GM12878 (cell line): Measurements from ENCODE around the gene ETV6. TPM values are rescaled to one million over a fixed set of nuclear protein-coding genes. Genes with fewer than 3 reads are reported as not detected.

Experiments used
- ATAC-seq: fragments of 200-7000 bp; cut with Tn5 transposase; 3 replicates; pipeline ENCODE4 v1.9.1; 2020; ENCODE audit warnings: mild to moderate bottlenecking, moderate library complexity
- BruUV-seq: library from RNA; stranded (reverse); fragments of 400-500 nt; replicated peaks from 2 replicates; lab custom pipeline; 2021; lab: Mats Ljungman, UMichigan
- CTCF ChIA-PET: fragments of 300-600 bp; sonication (Branson Sonifier 250); formaldehyde crosslinking; extraction: SDS; loops from one replicate; lab custom pipeline; 2021; ENCODE audit warnings: inconsistent platforms; lab: Yijun Ruan, JAX
- POLR2A ChIA-PET: fragments of 350-600 bp; formaldehyde crosslinking; extraction: SDS; loops from one replicate; lab custom pipeline; 2021; ENCODE audit warnings: inconsistent platforms; lab: Charles Lee
- RAD21 ChIA-PET: fragments of 300-600 bp; sonication (Branson Sonifier 250); formaldehyde crosslinking; loops from one replicate; lab custom pipeline; 2023; ENCODE audit warnings: antibody characterized with exemption; ENCODE audit not compliant: unreplicated experiment; lab: Charles Lee
- SMC1A ChIA-PET: fragments of 300-600 bp; sonication (Branson Sonifier 250); formaldehyde crosslinking; loops from one replicate; lab custom pipeline; 2023; ENCODE audit not compliant: unreplicated experiment, uncharacterized antibody; lab: Charles Lee
- DNase-seq: peaks from one replicate; pipeline ENCODE4 v3.0.0-alpha.2; 2011; ENCODE audit warnings: low read depth, low spot score
- FAIRE-seq: peaks from 3 replicates; lab custom pipeline; 2011; peaks lifted over from hg19 to GRCh38; lab: Jason Lieb, UNC
- H2AFZ ChIP-seq: 2 replicates; pipeline ENCODE4 v1.6.0; 2011; ENCODE audit warnings: low read depth, low read length, control low read depth; ENCODE audit not compliant: control insufficient read depth
- H3K27ac ChIP-seq: 2 replicates; pipeline ENCODE4 v1.5.1; 2011; ENCODE audit warnings: control low read depth; ENCODE audit not compliant: control insufficient read depth, insufficient read depth
- H3K27me3 ChIP-seq, 2 experiments: replicated peaks in 1 of 2; 2 replicates each; pipeline versions ENCODE4 v1.6.0 to v1.6.1; 2011; ENCODE audit warnings: low read length in 1 of 2; ENCODE audit not compliant: control insufficient read depth in 2 of 2, insufficient read depth in 2 of 2
- H3K36me3 ChIP-seq, 2 experiments: 2 replicates each; pipeline ENCODE4 v1.5.1; 2011; ENCODE audit warnings: low read length in 1 of 2; ENCODE audit not compliant: control insufficient read depth in 2 of 2, insufficient read depth in 2 of 2
- H3K4me1 ChIP-seq: 2 replicates; pipeline ENCODE4 v1.6.1; 2011; ENCODE audit warnings: mild to moderate bottlenecking, low read length, moderate library complexity, mixed read lengths; ENCODE audit not compliant: control insufficient read depth, insufficient read depth
- H3K4me2 ChIP-seq: 2 replicates; pipeline ENCODE4 v1.6.0; 2011; ENCODE audit warnings: control low read depth; ENCODE audit not compliant: control insufficient read depth, insufficient read depth
- H3K4me3 ChIP-seq: fragments of 200-600 bp; sonication (generic); 2 replicates; pipeline ENCODE4 v1.5.1; 2016
- H3K79me2 ChIP-seq: 2 replicates; pipeline ENCODE4 v1.6.0; 2011; ENCODE audit warnings: low read length; ENCODE audit not compliant: control insufficient read depth, insufficient read depth
- H3K9ac ChIP-seq: 2 replicates; pipeline ENCODE4 v1.8.0; 2011; ENCODE audit warnings: low read length, control low read depth, mixed read lengths; ENCODE audit not compliant: control insufficient read depth, insufficient read depth
- H3K9me3 ChIP-seq: replicated peaks from 3 replicates; pipeline ENCODE4 v1.5.1; 2011; ENCODE audit warnings: mild to moderate bottlenecking, low read length; ENCODE audit not compliant: control insufficient read depth, insufficient read depth
- H4K20me1 ChIP-seq: 2 replicates; pipeline ENCODE4 v1.6.0; 2011; ENCODE audit not compliant: control insufficient read depth, insufficient read depth
- BACH1 ChIP-seq: fragments of 450-650 bp; IDR thresholded peaks from 2 replicates; pipeline ENCODE4 v1.6.1; 2017; ENCODE audit warnings: mild to moderate bottlenecking, borderline replicate concordance
- HDAC2 ChIP-seq: fragments of 200-600 bp; sonication (generic); IDR thresholded peaks from 2 replicates; pipeline ENCODE4 v1.6.1; 2017
- JUND ChIP-seq: IDR thresholded peaks from 2 replicates; pipeline ENCODE4 v1.6.1; 2012; ENCODE audit warnings: low read depth, mild to moderate bottlenecking, low read length, improper control_type of control experiment, moderate library complexity
- KLF5 ChIP-seq: fragments of 450-650 bp; IDR thresholded peaks from 2 replicates; pipeline ENCODE4 v1.6.1; 2014; ENCODE audit warnings: mild to moderate bottlenecking; ENCODE audit not compliant: partially characterized antibody
- SKIL ChIP-seq: fragments of 450-650 bp; IDR thresholded peaks from 2 replicates; pipeline ENCODE4 v1.6.1; 2017; ENCODE audit warnings: mild to moderate bottlenecking, low read depth, inconsistent platforms; ENCODE audit not compliant: poor library complexity, severe bottlenecking
- SUZ12 ChIP-seq: fragments of 200-600 bp; sonication (generic); IDR thresholded peaks from one replicate; pipeline ENCODE4 v1.6.1; 2018; ENCODE audit warnings: antibody characterized with exemption, mild to moderate bottlenecking; ENCODE audit not compliant: unreplicated experiment
- ZBTB40 ChIP-seq: fragments of 450-650 bp; IDR thresholded peaks from 2 replicates; pipeline ENCODE4 v1.6.1; 2016; ENCODE audit warnings: mild to moderate bottlenecking, moderate library complexity, borderline replicate concordance
- WGBS: methylation state at CpG from one replicate; pipeline ENCODE4 v1.1.6; 2016; ENCODE audit warnings: low lambda C conversion rate; ENCODE audit not compliant: insufficient replicate concordance, insufficient coverage; ENCODE audit errors: missing lambda C conversion rate; 5-methylcytosine and 5-hydroxymethylcytosine counted together
- in situ Hi-C: fragments of 300-500 bp; cut with MboI; formaldehyde crosslinking; loops from 9 replicates; pipeline ENCODE4 v1.14.3; 2018; ENCODE audit warnings: mixed read lengths
- intact Hi-C: fragments of 100-400 bp; cut with micrococcal nuclease; formaldehyde crosslinking; loops from one replicate; pipeline ENCODE4 v1.14.2; 2022; ENCODE audit not compliant: unreplicated experiment
- polyA plus RNA-seq, 11 experiments: library from polyadenylated mRNA; depleted of rRNA in 4 of 11; unstranded in 6 of 11; stranded (reverse) in 5 of 11; fragments of >200 nt; fragmentation: Nextera tagmentation in 4 of 11; fragmentation: Illumina TruSeq in 1 of 11; extraction: Ambion mirVana in 4 of 11; extraction: Trizol in 1 of 11; gene quantifications; 1 replicate in 1 of 11; 2 replicates in 10 of 11; pipeline versions ENCODE4 v1.2.1 to v1.2.3, GENCODE V29; 2011 to 2016; ENCODE audit warnings: inconsistent platforms in 2 of 11, missing spikeins in 2 of 11, low read depth in 1 of 11
- total RNA-seq, 4 experiments: library from RNA; depleted of rRNA in 3 of 4; stranded (reverse); fragments of >200 nt in 3 of 4; fragmentation: Illumina TruSeq in 1 of 4; extraction: Trizol in 1 of 4; gene quantifications; 2 replicates each; pipeline versions ENCODE4 v1.2.1 to v1.2.3, GENCODE V29; 2013 to 2021
- TF ChIP-seq, protein P1 (sequence below): IDR thresholded peaks from 2 replicates; pipeline ENCODE4 v1.6.1; 2012; ENCODE audit warnings: improper control_type of control experiment, low read depth, low read length; ENCODE audit not compliant: insufficient replicate concordance
- TF ChIP-seq, protein P2 (sequence below): IDR thresholded peaks from 2 replicates; pipeline ENCODE4 v1.6.1; 2011; ENCODE audit warnings: borderline replicate concordance, low read depth, mild to moderate bottlenecking, moderate library complexity, low read length; ENCODE audit not compliant: insufficient read depth, poor library complexity, severe bottlenecking

ETV6 gene
- total and polyA plus RNA-seq, 10 of the 15 experiments (the other 5 are each of a cell fraction or from before 2014, with no cell fraction given): 6.6 to 74.8 (median 24.6) TPM

- POLR2A ChIA-PET: no interaction called here
- Histone ChIP-seq H3K27me3 (no peaks in the 10 kb centered on the region), H2AFZ (no peak overlapping the region), H3K27ac (no peak overlapping the region), H3K4me1 (peaks cover 4% of the 10 kb centered on the region), H3K36me3 (peaks cover 8 to 42% of the 10 kb centered on the region in 2 experiments), H3K4me2 (no peak overlapping the region), H3K79me2 (peaks cover 96% of the 10 kb centered on the region), H3K9ac (no peak overlapping the region), H3K4me3 (no peak overlapping the region), H3K9me3 (no peaks in the 10 kb centered on the region), H4K20me1 (peaks cover 6% of the 10 kb centered on the region; the same call in 1 of the 2 replicates)
- SMC1A ChIA-PET: interaction anchor here (1.4 kb wide), 1 partner anchor 15 kb away, joined by 3 read pairs; no protein-coding TSS in a partner anchor
- intact Hi-C loops: no loop called here
- RAD21 ChIA-PET: no interaction called here
- WGBS: 94% methylated on average over 9 of the region's 9 CpGs
- DNase-seq: no peak
- BruUV-seq: no TSS peak
- no peak for ATAC-seq
- CTCF ChIA-PET: no interaction called here
- no peak for FAIRE-seq
- in situ Hi-C loops: no loop called here
- TF ChIP-seq, protein P1, sequence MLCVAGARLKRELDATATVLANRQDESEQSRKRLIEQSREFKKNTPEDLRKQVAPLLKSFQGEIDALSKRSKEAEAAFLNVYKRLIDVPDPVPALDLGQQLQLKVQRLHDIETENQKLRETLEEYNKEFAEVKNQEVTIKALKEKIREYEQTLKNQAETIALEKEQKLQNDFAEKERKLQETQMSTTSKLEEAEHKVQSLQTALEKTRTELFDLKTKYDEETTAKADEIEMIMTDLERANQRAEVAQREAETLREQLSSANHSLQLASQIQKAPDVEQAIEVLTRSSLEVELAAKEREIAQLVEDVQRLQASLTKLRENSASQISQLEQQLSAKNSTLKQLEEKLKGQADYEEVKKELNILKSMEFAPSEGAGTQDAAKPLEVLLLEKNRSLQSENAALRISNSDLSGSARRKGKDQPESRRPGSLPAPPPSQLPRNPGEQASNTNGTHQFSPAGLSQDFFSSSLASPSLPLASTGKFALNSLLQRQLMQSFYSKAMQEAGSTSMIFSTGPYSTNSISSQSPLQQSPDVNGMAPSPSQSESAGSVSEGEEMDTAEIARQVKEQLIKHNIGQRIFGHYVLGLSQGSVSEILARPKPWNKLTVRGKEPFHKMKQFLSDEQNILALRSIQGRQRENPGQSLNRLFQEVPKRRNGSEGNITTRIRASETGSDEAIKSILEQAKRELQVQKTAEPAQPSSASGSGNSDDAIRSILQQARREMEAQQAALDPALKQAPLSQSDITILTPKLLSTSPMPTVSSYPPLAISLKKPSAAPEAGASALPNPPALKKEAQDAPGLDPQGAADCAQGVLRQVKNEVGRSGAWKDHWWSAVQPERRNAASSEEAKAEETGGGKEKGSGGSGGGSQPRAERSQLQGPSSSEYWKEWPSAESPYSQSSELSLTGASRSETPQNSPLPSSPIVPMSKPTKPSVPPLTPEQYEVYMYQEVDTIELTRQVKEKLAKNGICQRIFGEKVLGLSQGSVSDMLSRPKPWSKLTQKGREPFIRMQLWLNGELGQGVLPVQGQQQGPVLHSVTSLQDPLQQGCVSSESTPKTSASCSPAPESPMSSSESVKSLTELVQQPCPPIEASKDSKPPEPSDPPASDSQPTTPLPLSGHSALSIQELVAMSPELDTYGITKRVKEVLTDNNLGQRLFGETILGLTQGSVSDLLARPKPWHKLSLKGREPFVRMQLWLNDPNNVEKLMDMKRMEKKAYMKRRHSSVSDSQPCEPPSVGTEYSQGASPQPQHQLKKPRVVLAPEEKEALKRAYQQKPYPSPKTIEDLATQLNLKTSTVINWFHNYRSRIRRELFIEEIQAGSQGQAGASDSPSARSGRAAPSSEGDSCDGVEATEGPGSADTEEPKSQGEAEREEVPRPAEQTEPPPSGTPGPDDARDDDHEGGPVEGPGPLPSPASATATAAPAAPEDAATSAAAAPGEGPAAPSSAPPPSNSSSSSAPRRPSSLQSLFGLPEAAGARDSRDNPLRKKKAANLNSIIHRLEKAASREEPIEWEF: no peak
- TF ChIP-seq ZBTB40 (no peak), JUND (no peak), HDAC2 (no peak), BACH1 (no peak), SUZ12 (no peak), KLF5 (no peak), SKIL (no peak)
- TF ChIP-seq, protein P2, sequence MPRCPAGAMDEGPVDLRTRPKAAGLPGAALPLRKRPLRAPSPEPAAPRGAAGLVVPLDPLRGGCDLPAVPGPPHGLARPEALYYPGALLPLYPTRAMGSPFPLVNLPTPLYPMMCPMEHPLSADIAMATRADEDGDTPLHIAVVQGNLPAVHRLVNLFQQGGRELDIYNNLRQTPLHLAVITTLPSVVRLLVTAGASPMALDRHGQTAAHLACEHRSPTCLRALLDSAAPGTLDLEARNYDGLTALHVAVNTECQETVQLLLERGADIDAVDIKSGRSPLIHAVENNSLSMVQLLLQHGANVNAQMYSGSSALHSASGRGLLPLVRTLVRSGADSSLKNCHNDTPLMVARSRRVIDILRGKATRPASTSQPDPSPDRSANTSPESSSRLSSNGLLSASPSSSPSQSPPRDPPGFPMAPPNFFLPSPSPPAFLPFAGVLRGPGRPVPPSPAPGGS: no peak
Observed at GRCh38 chr12:11711651-11712327, 62.3 kb downstream of the ETV6 start.
